Measurements from ENCODE around the gene NLN.

Gene NLN

GRCh38 chr5:65854925-65855324 is 132.9 kb downstream of the NLN start:
- no peak for DNase-seq (ENCODE audit: extremely low spot score)
- CTCF ChIA-PET: no interaction called here

GRCh38 chr5:65855766-65856315 is 133.8 kb downstream of the NLN start:
- CTCF ChIA-PET: no interaction called here
- DNase-seq (ENCODE audit: extremely low spot score): no peak
- POLR2A ChIA-PET: no interaction called here
- no peak for TF ChIP-seq CTCF (IDR thresholded peaks at IDR 0.05; ENCODE audit: control extremely low read depth, extremely low read depth, low read depth, missing control alignments)

More at GRCh38 chr5:65854925-65855324, 132.9 kb downstream of the NLN start:
- TF ChIP-seq CTCF (IDR thresholded peaks at IDR 0.05; ENCODE audit: control extremely low read depth, extremely low read depth, low read depth, missing control alignments): no peak
- POLR2A ChIA-PET: no interaction called here

GRCh38 chr5:65856520-65856919 is 134.5 kb downstream of the NLN start:
- ChIA-PET POLR2A (no interaction called here), CTCF (no interaction called here)
- no peak for DNase-seq (ENCODE audit: extremely low spot score)
- TF ChIP-seq CTCF (IDR thresholded peaks at IDR 0.05; ENCODE audit: control extremely low read depth, extremely low read depth, low read depth, missing control alignments): no peak

- no peak for DNase-seq (ENCODE audit: extremely low spot score)
- no peak for TF ChIP-seq CTCF (IDR thresholded peaks at IDR 0.05; ENCODE audit: control extremely low read depth, extremely low read depth, low read depth, missing control alignments)
- ChIA-PET POLR2A (no interaction called here), CTCF (no interaction called here)
These were observed 136.3 kb downstream of the NLN start for GRCh38 chr5:65858316-65858715.

- ChIA-PET CTCF (interaction anchor here (2.0 kb wide), 1 partner anchor 104 kb away, joined by 6 read pairs; no protein-coding TSS in a partner anchor), POLR2A (no interaction called here)
- no peak for DNase-seq (ENCODE audit: extremely low spot score)
- no peak for TF ChIP-seq CTCF (IDR thresholded peaks at IDR 0.05; ENCODE audit: control extremely low read depth, extremely low read depth, low read depth, missing control alignments)
These were observed 139.8 kb downstream of the NLN start for GRCh38 chr5:65861830-65862241.

- no peak for DNase-seq (ENCODE audit: extremely low spot score)
- TF ChIP-seq CTCF (IDR thresholded peaks at IDR 0.05; ENCODE audit: control extremely low read depth, extremely low read depth, low read depth, missing control alignments): no peak
- CTCF ChIA-PET: interaction anchor here (2.0 kb wide), 1 partner anchor 105 kb away, joined by 6 read pairs; no protein-coding TSS in a partner anchor
- POLR2A ChIA-PET: no interaction called here
These were observed 140.4 kb downstream of the NLN start for GRCh38 chr5:65862384-65862783.

GRCh38 chr5:65863747-65864146 is 141.7 kb downstream of the NLN start:
- DNase-seq (ENCODE audit: extremely low spot score): no peak
- no peak for TF ChIP-seq CTCF (IDR thresholded peaks at IDR 0.05; ENCODE audit: control extremely low read depth, extremely low read depth, low read depth, missing control alignments)
- POLR2A ChIA-PET: no interaction called here
- CTCF ChIA-PET: no interaction called here

Data from GM10248 (cell line).